ENCODE results near the gene CLPSL2.
A peak's percentile ranks its signal among the peaks of the same experiment; 100 is the strongest.

CLPSL2 gene

GRCh38 chr6:35788423-35788982, 12.1 kb downstream of the CLPSL2 start:
- DNase-seq, result no peak

- no peak for DNase-seq
Measured at GRCh38 chr6:35790683-35791082, 14.3 kb downstream of the CLPSL2 start.

DNA sequence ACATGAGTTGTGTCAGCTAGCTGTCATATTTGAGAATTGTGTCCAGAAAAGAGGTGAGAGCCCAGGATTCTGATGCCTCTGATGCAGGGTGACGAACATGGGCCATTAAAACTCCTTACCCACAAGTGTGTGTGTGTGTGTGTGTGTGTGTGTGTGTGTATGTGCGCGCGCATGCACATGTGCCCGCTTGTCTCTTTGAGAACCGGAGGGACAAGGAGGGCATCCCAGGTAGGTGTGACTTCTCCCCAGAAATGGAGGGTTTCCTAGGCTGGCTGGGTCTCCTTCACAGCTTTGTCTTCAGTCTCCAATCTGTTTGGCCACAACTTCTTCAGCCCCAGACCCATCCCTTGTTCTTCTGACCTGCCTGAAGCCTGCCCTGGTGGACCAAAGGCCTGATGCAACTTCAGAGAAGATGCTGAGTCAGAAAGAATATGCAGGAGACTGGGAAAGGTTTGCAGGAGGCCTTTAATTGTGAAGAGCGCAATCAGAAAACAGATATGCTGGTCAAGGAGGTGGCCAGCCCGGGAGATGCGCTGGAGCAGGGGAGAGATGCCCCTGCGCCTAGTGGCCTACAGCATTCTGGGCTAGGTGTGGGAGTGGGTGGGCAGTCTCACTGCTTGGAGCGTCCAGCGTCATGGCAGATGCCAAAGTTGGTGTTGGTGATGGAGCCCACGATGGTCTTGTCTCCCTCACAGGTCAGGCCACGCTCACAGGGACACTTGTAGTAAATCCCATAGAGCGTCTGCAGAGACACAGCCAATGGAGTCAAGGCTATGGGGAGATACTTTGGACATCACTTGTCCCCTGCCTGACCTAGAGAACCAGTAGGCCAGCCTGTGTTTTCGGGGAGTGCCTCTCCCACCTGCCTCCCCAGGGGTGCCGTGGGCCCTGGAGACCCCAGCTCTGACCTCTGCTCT, 18.4 kb downstream of the CLPSL2 start:
- no peak for DNase-seq

DNA sequence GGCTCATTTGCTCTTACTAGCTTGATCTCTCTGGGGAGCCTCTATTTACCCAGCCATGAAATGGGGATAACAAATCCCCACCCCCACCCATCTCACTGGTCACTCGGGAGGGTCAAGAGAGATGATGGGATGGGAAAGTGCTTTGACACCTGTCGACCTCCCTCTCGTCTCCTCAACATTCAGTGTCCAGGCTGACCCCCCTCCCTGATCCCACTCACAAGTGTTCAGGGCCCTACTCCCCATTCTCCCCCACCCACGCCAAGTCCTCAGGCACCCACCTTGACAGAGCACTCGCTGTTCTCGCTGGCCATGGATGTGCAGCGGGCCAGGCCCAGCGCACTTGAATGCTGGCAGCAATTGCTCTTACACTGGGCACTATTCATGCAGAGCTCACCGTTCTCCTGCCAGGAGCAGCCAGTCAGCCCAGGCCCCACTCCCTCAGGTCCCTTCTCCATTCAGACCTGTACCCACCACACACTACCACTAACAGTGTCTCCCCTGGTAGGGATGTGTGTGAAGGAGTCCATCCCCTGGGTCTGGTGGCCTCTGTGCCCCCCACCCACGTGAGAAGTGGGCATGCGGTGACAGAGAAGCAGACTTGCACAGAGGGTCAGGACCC, 19.2 kb downstream of the CLPSL2 start:
- DNase-seq, result no peak

- DNase-seq, result no peak
Measured at GRCh38 chr6:35796236-35796635, 19.8 kb downstream of the CLPSL2 start.

GRCh38 chr6:35797837-35798526, 21.6 kb downstream of the CLPSL2 start:
- DNase-seq, result no peak

- DNase-seq, result no peak
Measured at GRCh38 chr6:35798706-35799105, 22.3 kb downstream of the CLPSL2 start.

DNA sequence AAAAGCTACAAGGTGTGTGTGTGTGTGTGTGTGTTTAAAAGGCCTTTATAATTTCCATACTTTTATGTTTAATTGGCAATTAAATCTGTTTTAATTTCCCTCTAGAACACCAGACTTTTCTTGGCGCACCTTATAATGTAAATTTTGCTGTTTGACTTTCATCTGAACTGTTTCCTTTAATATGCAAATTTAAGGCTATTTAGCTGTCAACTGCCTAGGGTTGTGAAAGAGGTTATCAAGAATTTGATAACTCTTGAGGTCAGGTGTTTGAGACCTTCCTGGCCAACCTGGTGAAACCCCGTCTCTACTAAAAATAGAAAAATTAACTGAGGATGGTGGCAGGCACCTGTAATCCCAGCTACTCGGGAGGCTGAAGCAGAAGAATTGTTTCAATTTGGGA, 24.8 kb downstream of the CLPSL2 start:
- no peak for DNase-seq

GRCh38 chr6:35804996-35805736, 28.8 kb downstream of the CLPSL2 start, which contains the start of gene LHFPL5:
Gene LHFPL5, plus strand, starts transcription at chr6:35805352. Its CDS starts 319 bp downstream, at chr6:35805671.
- DNase-seq, result peak; percentile 79

- no peak for DNase-seq
Measured at GRCh38 chr6:35808688-35809087, 32.3 kb downstream of the CLPSL2 start.

DNA sequence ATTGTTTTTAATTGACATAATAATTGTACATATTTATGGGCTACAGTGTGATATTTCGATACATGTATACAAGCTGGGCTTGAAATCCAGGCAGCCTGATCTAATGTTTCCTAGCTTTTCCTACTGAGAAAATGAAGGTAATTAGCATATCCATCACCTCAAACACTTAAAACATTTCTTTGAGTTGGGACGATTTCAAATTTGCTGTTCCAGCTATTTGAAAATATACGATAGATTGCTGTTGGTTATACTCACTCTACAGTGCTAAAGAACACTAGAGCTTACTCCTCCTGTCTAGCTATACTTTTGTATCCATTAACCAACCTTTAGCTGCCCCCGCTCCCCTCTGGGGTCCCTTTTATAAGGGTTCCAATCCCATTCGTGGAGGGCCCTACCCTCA, 33.4 kb downstream of the CLPSL2 start:
- no peak for DNase-seq

- no peak for DNase-seq
Measured at GRCh38 chr6:35810971-35811698, 34.7 kb downstream of the CLPSL2 start.

DNA sequence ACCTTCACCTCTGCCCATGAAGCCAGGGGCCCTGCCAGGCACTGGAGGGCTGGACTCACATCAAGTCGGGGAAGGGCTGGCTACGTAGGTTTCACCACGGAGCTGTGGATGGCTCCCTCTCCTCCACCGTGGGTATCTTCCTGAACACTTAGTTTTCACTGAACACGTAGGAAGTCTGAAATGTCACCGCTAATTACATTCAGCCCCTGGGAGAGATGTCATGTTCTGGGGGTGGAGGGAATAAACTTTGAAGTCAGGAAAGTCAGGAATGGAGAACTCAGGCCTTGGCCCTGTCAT, 35.2 kb downstream of the CLPSL2 start:
- DNase-seq, result no peak

DNA sequence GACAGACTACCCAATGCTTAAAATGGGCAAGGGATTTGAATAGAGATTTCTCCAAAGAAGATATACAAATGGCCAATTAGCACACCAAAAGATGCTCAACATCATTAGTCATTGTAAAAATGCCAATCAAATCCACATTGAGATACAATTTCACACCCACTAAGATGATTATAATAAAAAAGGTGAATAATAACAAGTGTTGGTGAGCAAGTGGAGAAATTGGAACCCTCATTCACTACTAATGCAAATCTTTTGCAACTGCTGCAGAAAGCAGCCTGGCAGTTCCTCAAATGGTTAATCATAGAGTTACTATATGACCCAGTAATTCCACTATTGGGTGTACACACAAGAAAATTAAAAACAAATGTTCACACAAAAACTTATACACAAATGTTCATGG, 41.1 kb downstream of the CLPSL2 start:
- DNase-seq, result no peak

DNA sequence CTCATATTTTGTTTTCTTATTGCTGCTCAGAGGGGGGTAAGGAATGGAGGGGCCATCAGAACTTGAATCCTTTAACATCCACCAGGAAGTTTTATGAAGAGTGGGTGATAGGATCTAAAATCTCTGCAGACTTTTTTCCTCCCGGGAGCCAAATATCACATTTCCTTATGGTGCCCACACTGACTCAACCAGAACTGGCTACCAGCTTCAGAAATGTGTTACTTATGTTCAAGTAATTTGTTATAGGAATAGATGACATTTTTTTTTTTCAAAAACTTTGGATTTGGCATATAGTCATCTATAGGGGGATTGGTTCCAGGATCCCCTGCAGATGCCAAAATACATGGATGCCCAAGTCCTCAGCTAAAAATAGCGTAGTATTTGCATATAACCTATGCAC, 47.2 kb downstream of the CLPSL2 start:
- no peak for DNase-seq

DNA sequence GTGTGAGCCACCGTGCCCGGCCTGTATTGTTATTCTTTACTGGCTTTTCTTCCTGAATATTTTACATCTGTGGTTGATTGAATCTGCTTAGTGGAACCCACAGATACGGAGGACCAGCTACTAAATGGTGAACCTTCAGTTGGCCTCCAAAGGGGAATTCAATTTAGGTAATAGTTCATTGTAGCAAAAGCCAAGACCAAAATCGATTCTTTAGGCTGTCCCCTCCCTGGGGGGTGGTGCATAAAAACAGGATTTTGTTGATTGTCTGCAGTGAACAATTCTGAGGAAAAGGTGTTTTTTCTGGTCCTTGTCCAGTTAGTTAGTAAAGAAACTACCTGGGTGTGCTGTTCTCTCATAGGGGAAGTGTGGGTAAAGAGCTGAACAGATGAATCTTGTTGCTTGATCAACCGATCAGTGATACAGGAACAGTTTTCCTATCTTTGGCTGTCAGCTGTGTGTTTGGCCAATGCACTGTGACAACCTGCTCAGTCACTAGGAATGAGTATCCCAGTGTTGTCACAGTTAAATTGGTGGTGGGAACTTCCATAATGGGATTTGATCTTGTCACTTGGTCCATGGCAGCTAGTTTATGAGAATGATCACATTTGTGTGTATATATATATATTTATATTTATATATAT, 48.3 kb downstream of the CLPSL2 start:
- no peak for DNase-seq
